Coronary artery (tissue), 2 donors: Measurements from ENCODE around the gene DNASE1L2.

Source experiments
- DNase-seq: peaks from one replicate; pipeline ENCODE4 v3.0.0-alpha.2; 2017; ENCODE audit warnings: low spot score
- H3K27ac ChIP-seq, 2 donors: fragments of 200-600 bp; sonication (generic); one replicate each; pipeline ENCODE4 v1.5.1; 2016 to 2019
- H3K4me3 ChIP-seq: fragments of 200-600 bp; sonication (generic); 2 replicates; pipeline ENCODE4 v1.5.1; 2016; ENCODE audit warnings: mild to moderate bottlenecking, moderate library complexity
- CTCF ChIP-seq: fragments of 200-600 bp; sonication (generic); IDR thresholded peaks from one replicate; pipeline ENCODE4 v1.5.1; 2019; ENCODE audit warnings: antibody characterized with exemption

The DNASE1L2 gene

GRCh38 chr16:2286550-2286949 lies 50.3 kb downstream of the DNASE1L2 start:
- Histone ChIP-seq H3K27ac (no peak overlapping the region), H3K4me3 (no peak overlapping the region)
- TF ChIP-seq CTCF: no peak
- no peak for DNase-seq

- no peak for DNase-seq
- TF ChIP-seq CTCF: no peak
- Histone ChIP-seq H3K27ac (no peak overlapping the region), H3K4me3 (no peak overlapping the region)
Measured at GRCh38 chr16:2287916-2288547, 51.8 kb downstream of the DNASE1L2 start.
